Stomach (tissue), 4 donors: ENCODE measurements around the gene NRXN2.

Source experiments
- EP300 ChIP-seq: sonication (generic); formaldehyde crosslinking; IDR thresholded peaks from one replicate; pipeline ENCODE4 v1.6.1; 2017; ENCODE audit warnings: antibody characterized with exemption
- POLR2A ChIP-seq, 4 donors: fragments of 450-650 bp; IDR thresholded peaks; one replicate each; pipeline ENCODE4 v1.6.1; 2016; ENCODE audit warnings: antibody characterized with exemption in 4 of 4, control low read depth in 2 of 4, mild to moderate bottlenecking in 1 of 4, moderate library complexity in 1 of 4
- POLR2AphosphoS5 ChIP-seq, 3 donors: sonication (generic); formaldehyde crosslinking; IDR thresholded peaks; one replicate each; pipeline ENCODE4 v1.6.1; 2016; ENCODE audit warnings: antibody characterized with exemption in 3 of 3
- TF ChIP-seq, protein P1 (sequence below), 7 experiments: fragments of 450-650 bp in 4 of 7; fragments of 200-600 bp in 3 of 7; sonication (generic) in 3 of 7; IDR thresholded peaks; one replicate each; pipeline ENCODE4 v1.5.1; 2016 to 2019; ENCODE audit warnings: antibody characterized with exemption in 7 of 7, control low read depth in 2 of 7, mild to moderate bottlenecking in 1 of 7

DNA sequence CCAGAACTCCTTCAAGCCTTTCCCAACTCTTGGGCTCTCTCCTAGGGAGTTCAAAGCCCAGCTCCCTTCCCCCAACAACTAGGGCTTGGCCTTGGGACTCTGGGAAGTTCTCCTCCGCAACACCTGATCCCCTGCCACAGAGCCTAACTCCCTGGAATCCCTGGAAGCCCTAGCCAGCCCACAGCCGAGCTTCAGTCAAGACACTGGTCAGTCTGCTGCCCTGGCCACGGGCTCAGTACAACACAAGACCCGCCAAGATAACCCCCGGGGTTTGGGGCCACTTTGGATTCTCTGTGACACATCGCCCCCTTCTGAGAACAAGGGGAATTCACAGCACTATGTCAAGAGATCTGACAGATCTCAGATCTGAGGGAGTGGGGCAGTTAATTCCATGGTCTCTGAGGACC lies 73.7 kb downstream of the NRXN2 start:
- TF ChIP-seq, protein P1, sequence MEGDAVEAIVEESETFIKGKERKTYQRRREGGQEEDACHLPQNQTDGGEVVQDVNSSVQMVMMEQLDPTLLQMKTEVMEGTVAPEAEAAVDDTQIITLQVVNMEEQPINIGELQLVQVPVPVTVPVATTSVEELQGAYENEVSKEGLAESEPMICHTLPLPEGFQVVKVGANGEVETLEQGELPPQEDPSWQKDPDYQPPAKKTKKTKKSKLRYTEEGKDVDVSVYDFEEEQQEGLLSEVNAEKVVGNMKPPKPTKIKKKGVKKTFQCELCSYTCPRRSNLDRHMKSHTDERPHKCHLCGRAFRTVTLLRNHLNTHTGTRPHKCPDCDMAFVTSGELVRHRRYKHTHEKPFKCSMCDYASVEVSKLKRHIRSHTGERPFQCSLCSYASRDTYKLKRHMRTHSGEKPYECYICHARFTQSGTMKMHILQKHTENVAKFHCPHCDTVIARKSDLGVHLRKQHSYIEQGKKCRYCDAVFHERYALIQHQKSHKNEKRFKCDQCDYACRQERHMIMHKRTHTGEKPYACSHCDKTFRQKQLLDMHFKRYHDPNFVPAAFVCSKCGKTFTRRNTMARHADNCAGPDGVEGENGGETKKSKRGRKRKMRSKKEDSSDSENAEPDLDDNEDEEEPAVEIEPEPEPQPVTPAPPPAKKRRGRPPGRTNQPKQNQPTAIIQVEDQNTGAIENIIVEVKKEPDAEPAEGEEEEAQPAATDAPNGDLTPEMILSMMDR (IDR thresholded peaks at IDR 0.05): no peak
- TF ChIP-seq POLR2A (IDR thresholded peaks at IDR 0.05) (no peak), POLR2AphosphoS5 (IDR thresholded peaks at IDR 0.05) (no peak), EP300 (no peak)
